T1000 (cell line): ENCODE measurements around the gene AGRP.
"Not testable (repeated sequence)": the region's sequence is repeated elsewhere in the genome, so short reads cannot be mapped to it uniquely, and the experiment has no call there.

ENCODE experiments used
- DNase-seq: peaks from one replicate; lab custom pipeline; 2025; ENCODE audit warnings: mixed read lengths; lab: John Stamatoyannopoulos, UW

The AGRP gene

GRCh38 chr16:67483150-67483549 lies at the start of gene AGRP:
Gene AGRP, minus strand, starts transcription at chr16:67483547. Its CDS starts 149 bp downstream, at chr16:67483398.
- DNase-seq = no peak

DNA sequence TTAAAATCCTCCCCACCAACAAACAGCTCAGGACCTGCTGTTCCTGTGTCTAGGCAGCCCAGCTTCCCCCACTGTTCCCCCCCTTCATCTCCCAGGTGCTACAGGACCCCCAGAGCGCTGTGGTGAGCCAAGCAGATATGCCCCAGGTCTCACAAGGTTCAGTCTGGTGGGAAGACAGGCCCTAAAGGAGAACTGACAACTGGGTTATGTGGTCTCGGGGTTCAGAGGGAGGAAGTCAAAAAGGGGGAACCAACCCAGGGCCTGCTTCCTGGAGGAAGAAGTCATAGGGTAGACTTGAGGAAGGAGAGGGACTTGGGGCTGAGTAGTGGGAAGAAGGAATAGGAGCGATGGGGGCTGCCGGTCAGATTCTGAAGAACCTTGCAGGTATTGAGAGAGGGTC lies 47.9 kb upstream of the AGRP start:
- DNase-seq = no peak

DNA sequence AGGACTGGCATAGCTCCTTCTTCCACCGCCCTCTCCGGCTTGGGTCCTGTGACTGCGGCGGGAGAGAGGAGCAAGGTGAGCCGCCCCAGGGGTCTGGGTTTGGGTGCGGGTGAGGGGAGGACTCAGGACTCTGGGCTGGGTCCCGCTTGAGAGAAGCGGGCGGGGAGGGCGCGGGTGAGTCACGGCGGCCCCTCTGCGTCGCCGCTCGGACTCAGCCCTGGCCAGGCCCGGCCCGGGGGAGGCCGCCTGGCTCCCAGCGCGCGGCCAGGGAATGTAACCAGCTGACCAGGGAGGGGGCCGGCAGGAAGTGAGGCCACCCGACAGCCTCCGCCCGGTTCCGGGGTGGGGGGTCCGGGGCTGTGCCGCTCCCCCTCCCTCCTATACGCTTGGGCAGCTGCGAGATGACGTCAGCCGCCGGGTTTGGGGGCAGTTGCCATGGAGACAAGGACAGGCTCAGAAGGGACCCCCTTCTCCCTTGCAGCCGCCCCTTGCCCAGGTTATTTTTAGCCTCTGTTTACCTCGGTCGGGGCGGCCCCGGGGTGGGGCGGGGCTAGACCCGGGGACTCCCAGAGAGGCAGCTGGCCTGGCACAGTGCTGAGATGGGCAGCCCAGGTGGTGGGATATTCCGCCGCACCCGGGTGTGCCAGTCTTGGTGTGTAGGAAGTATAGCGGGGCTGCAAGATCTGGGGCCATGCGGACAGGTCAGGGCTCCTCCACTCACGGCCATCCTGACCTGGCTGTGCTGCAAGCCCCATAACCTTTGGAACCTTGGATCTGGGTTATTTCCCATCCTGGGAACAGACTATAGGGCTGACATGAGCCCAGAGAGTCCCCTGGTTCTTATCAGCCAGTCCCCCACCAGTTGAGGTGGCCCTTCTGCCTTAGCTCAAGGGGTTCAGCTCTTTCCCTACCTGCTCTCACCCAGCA lies 46.9 kb upstream of the AGRP start:
- DNase-seq = peak; percentile 19

- DNase-seq = no peak
These were observed 46.2 kb upstream of the AGRP start for GRCh38 chr16:67529582-67530012.

DNA sequence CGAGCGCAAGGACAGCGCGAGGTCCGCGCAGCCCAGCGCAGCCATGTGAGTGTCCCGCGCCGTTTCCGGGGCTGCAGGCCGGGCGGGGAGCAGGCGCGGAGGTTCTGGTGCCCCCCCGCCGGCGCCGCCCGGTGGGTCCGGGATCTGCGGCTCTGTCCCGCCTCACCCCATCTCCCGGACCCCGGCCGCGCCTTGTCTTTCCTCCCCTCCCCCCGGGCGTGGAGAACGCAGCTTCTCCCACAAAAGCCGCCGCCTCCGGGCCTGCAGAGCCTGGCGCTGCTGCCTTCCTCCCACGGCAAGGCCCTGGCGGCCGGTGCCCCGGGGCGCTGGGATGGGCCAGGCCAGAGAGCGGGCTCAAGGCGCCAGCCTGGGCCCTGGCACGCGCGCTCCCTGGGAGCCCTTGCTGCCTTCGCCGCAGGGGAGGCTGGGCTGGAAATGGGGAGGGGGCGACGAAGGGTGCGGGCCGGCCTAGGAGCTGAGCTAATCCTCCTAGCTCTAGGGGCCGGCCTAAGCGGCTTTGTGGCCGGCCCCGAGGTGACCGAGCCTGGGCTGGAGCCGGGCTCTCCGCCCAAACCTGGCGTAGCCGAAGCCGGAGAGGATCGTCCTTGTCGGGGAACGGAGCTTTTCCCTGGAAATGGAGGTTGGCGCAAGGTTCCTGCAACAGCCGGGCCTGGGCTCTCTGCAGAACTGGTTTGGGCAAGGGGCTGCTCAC lies 45.7 kb upstream of the AGRP start:
- no peak for DNase-seq

DNA sequence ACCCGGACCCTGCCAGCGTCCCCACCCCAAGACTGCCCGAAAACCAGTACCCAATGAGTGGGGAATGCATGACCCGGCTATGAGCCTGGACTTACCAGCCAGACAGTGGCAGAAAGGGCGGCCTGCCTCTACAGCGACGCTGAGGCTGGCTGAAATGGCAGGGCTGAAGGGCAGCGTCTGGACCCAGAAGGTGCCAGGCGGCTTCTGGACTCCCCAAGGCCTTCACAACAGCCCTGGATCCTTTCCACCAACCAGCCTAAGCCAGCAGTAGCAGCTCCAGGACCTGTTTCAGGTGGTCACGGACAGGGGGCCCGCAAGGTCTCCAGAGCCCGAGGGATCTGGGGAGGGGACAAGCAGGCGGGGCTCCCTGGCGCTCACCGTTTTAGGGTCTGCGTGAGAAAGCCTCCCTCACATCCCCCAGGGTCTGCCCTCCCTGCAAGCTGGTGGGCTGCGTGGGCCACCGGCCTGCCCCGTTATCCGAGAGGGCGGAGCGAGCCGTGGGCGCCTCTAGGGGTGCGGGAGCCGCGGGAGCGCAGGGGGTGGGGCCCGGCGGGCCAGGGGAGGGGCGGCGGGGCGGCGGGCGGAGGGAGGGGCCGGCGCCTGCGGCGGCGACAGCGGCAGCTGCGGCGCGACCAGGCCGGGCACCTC lies 45.0 kb upstream of the AGRP start, which contains the start of gene RIPOR1:
Gene RIPOR1 (plus strand): TSS at position 608 of the 648 bp plus-strand sequence. CDS start 9,618 bp downstream, outside the sequence.
- DNase-seq = no peak

GRCh38 chr16:67526149-67526791 lies 42.9 kb upstream of the AGRP start:
- DNase-seq = no peak

GRCh38 chr16:67525176-67525860 lies 42.0 kb upstream of the AGRP start:
- DNase-seq = no peak

GRCh38 chr16:67521095-67521804 lies 37.9 kb upstream of the AGRP start:
- DNase-seq = peak; percentile 90

- no peak for DNase-seq
These were observed 35.9 kb upstream of the AGRP start for GRCh38 chr16:67519242-67519641.

DNA sequence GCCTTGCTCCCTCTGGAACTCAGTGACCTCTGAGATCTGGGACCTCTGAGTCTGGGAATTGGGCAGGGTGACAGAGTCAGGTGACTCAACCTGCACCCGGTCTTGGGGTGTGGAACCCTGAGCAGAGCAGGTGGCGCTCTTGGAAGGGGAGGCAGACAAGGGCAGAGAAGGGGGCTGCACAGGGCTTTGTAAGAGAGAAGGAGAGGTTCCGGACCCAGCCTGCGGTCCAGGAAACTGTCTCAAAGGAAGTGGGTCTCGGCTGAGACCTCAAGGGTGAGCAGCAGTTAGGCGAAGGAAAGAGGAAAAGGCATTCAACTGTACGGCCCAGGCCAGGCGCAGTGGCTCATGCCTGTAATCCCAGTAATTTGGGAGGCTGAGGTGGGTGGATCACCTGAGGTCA lies 35.3 kb upstream of the AGRP start:
- no peak for DNase-seq

DNA sequence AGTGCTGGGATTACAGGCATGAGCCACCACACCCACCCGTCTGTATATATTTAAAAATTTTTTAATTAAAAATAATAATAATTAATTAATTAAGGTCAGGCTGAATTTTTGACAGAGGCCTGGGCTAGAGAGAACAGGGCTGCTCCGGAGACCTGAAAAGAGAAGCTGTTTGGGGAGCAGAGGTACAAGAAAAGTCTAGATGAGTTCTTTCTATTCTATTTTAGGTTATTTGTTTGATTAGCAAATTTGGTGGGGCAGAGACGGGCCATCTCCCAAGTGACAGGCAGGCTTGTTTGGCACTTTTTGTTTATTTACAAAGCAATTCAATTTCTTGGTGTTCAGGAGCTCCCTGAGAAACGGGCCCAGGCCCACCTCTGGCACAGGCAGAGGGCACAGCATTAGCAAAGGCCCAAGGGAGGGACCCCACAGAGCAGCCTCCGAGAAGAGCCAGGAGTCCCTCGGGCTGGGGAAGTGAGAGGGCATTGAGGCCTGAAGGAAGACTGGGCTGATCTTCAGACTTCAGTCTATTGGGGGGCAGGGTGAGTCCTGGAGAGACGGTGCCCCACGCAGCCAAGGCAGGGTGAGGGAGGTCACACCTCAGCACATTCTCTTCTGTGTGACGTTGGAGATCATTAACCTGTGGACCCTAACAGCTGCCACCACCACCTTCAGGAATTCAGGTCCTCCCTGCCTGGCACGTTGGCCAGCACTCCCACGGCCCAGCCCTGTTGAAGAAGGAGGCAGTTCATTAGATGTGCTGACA lies 34.5 kb upstream of the AGRP start:
- DNase-seq = no peak

DNA sequence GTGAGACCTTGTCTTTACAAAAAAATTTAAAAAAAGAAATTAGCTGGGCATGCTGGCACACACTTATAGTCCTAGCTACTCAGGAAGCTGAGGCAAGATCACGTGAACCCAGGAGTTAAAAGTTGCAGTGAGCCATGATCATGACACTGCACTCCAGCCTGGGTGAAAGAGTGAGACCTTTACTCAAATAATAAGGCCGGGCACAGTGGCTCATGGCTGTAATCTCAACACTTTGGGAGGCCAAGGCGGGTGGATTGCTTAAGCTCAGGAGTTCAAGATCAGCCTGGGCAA lies 33.8 kb upstream of the AGRP start:
- no peak for DNase-seq

GRCh38 chr16:67516296-67517154 lies 33.2 kb upstream of the AGRP start:
- no peak for DNase-seq

- DNase-seq = peak; percentile 29
These were observed 31.1 kb upstream of the AGRP start for GRCh38 chr16:67514382-67514828.

GRCh38 chr16:67513892-67514291 lies 30.5 kb upstream of the AGRP start:
- not testable (repeated sequence) for DNase-seq

DNA sequence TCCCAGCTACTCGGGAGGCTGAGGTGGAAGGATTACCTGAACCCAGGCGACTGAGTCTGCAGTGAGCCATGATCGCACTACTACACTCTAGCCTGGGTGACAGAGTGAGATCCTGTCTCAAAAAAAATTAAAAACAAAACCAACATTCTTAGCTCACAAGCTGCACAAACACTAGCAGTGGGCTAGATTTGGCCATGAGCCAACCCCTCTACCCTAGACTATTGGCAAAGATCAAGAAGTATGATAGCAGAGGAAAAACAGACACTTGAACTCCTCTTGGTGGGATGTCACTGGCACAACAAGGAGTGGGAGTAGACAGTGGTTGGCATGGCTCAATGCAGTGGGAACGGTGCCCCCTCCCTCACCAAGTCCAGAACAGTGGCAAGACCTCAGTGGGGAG lies 25.7 kb upstream of the AGRP start:
- DNase-seq = no peak

DNA sequence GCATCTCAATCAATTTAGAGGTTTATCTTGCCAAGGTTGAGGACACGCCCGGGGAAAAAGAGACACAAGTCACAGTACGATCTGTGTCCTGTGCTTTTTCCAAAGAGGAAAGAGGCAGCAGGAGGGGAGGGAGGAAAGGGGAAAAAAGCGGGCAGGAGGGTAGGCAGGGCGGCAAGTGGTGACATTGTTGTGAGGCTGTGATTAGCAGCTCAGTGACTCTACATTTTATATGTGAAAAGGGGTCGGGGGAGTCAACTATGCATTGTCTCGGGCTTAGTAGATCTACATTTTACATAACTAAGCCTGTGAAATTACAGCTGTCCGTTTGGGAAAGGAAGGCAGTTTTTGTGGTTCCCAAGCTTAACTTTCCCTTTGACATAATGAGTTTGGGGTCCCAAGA lies 23.1 kb upstream of the AGRP start:
- DNase-seq = no peak
